HG03521 (cell line): ENCODE measurements around the gene TXNRD3.

Source experiments
- ATAC-seq: cut with Tn5 transposase; IDR thresholded peaks from one replicate; pipeline ENCODE4 v1.9.1; 2021; ENCODE audit warnings: mild to moderate bottlenecking, moderate library complexity; ENCODE audit not compliant: unreplicated experiment

Gene TXNRD3

DNA sequence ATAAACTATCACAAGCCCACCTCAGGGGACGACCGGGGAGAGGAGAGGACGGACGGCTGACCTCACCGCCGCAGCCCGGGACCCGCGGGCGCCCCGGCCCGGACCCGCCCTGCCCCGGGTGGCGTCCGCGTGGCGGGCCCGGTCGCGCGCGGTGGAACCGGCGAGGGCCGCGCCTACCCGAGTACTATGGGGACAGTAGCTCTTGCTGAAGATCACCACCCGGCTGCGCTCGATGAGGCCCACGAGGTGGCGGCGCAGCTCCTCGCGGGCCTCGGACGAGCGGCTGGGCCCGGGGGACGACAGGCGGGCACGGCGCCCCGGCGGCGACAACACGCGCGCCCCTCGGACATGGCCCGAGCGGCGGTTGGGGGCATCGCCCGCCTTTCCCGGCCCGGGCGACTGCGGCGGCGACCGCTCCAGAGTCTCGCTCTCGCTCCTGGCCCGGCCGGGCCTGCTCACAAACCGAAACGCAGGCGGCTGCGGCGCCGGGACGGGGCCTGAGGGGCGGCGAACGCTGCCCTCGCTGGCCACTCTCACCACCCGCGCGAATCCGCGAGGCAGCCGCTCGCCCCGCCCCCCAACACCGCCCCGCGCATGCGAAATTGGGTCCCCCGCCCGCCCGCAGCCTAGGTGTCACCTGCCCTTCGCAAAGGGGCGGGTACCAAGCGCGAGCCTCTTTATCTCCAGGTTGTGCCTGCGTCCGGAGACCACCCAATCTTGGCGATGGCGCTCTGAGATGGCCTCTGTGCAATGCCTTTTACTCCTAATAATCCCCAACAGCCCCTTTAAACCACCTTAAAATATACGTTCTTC lies at the start of gene TXNRD3:
Gene TXNRD3 (minus strand): TSS at position 554 of the 813 bp plus-strand sequence.
- ATAC-seq = no peak

DNA sequence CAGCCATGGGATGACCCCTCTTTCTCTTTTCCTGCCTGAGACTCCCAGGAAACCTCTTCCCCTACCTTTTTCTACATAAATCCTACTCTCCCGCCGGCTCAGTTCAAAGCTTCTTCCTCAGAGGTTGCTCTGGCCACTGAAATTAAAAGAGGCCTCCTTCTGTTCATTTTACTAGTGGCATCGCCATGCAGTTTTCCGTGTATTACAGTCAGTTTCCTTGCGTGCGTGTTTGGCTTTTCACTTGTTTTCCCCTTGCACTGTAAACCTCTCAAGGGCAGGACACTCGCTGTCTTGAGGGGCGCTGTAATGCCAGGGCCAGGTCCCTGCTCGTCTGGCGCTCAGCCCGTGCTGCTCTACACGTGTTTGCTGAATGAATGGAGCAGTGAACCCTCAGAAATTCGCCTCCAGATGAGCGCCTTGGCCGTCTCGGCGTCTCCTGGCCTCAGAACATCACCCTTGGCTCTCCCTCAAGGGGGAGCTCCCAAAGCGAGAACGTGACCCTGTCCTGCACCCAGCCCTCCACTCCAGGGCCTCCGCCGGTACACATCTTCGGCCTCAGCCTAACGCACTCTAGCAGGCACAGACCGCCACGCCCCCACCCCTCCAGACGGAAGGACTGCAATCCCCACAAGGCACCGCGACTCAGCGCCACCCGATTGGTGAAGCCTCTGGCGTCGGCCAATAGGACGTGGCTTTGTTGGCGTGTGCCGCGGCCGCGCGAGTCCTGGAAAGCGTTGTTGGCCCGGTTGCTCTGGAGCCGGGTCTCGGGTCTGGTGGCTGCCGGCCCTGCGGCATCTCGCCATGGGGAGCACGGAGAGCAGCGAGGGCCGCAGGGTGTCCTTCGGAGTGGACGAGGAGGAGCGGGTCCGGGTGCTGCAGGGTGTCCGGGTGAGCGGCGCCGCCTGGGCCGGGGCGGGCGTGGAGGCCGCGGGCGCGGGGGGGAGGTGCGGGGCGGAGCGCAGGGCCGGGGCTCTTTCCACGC lies 48.9 kb upstream of the TXNRD3 start, which contains the start of gene CHCHD6:
Gene CHCHD6 (plus strand): TSS at position 729 of the 982 bp plus-strand sequence. CDS start 73 bp downstream, at position 802.
- peak; percentile 97 for ATAC-seq

DNA sequence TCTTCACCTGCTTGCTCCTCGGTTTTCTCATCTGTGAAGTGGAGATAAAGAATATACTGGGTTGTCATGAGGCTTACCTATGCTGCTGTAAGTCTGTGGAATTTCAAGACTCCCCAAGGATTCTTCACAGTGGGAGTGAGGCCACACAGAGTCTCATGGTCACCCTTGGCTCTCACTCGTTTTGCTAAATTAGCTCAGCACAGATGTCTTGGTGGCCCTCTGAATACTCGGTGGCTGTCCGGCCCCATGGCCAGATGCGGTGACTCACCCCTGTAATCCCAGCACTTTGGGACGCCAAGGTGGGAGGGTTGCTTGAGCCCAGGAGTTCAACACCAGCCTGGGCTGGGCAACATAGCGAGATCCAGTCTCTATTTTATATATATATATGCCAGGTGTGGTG lies 44.1 kb upstream of the TXNRD3 start:
- no peak for ATAC-seq

DNA sequence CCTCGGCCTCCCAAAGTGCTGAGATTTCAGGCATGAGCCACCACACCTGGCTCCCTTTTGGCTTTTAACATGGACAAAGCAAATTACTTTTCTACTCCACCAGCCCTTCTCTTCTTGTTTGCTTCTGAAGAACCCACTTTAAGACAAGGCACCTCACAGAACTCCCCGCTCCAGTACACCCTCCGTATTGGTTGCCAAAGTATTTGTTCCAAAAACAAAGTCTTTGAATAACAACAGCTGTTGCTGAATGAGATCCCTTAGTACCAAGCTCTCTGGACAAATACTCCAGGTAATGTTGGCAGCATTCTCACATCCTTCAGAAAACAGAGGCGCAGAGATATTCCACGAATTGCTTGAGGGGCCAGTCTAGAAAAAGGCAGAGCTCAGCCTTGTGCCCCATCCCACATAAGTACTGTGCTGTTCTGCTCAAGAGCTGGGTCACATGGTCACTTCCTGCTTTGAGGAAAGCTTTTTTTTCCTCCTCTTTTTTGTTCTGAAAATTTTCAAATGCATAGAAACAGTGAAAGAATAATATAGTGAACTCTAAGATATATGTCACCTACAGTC lies 41.9 kb upstream of the TXNRD3 start:
- no peak for ATAC-seq

DNA sequence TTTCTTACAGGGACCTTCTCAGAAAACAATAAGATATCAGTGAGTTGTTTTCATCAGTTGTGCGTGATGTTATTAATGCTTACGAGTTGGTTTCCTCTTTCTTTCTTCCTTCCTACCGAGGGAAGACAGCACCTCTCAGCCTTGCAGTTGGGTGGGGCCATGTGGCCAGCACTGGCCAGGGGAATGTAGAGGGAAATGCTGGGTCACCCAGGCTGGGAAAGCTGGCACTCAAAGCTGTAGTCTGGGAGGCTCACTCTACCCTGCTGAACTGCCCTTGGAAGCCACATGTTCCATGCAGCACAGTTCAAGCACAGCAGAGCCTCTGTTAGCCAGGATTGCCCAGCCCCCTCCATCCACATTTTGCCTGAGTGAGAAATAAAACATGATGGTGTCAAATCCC lies 39.0 kb upstream of the TXNRD3 start:
- no peak for ATAC-seq

DNA sequence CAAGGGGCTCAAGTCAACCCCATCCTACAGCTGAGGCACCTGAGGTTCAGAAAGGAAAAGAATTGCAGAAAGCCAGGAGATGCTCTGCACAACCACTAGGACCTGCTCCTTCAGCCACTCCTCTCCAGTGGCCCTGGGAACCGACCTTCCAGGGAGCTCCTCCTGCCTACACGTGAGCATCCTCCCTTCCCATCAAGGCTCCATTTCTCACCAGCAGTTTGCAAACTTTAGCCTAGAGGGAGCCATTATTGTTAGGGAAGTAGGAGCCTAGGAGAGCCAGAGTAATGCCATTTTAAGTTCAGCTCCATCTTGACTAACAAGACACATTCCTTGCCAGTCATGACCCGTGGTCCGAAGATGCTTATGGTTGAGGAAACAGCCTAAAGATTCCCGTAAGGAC lies 37.9 kb upstream of the TXNRD3 start:
- ATAC-seq = no peak

DNA sequence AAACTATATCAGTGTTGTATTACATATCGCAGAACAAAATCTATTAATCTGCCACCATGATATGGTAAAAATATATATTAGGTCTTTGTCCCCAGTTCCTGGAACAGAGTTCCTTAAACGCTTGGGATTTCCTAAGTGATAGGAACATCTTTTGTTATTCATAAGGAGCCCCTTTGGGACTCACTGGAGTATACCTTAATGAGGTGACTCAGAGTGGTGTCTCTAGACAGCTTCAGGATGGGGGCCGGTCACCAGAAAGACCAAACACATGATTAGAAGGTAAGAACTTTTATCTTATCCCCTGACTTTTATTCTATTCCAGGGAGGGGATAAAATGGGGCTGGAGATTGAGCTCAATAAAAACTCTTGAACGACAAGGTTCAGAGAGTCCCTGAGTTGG lies 36.8 kb upstream of the TXNRD3 start:
- no peak for ATAC-seq

DNA sequence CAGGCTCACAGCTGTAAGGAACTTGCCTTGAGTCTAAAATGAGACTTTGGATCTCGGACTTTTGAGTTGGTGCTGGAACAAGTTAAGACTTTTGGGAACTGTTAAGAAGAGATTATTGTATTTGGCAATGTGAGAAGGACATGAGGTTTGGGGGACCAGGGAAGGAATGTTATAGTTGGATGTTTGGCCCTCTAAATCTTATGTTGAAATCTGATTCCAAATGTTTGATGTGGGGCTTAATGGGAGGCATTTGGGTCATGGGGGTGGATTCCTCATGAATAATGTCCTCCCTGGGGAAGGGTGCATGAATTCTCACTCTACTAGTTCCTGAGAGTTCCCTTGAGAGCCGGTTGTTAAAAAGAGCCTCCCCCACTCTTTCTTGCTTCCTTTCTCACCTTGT lies 30.6 kb upstream of the TXNRD3 start:
- ATAC-seq = no peak

DNA sequence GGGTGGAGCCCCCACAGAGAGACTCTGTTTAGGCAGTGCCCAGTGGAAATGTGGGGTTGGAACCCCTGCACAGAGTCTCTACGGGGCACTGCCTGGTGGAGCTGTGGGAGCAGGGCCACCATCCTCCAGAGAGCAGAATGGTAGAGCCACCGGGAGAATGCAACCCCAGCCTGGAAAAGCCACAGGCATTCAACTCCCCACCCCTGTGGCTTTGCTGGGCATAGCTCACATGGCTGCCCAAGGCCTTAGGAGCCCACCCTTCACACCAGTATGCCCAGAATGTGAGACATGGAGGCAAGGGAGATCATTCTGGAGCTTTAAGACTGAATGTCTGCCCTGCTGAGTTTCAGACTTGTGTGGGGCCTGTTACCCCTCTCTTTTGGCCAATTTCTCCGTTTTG lies 30.1 kb upstream of the TXNRD3 start:
- ATAC-seq = no peak

DNA sequence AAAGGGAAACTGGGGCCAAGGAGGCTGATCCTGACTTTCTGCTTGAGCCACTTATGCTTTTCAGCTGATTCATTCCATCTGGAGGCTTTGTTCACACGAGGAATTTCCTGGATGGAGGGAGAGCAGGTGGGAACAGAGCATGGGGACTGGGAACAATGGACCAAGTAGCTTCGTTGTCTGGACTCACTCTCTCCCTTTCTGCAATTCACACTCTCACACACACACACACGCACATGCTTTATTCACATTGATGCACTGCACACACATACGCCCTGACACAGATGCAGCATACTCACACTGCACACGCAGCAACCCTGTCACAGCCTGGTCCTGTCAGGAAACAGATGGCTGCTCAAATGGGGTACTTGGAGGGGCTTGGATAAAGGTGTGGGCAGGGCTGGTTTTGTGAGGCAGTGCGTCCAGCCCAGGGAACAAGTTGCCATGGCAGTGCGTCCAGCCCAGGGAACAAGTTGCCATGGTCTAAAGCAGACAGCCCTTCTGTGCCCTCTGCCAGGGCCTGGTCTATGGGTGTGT lies 29.4 kb upstream of the TXNRD3 start:
- no peak for ATAC-seq

DNA sequence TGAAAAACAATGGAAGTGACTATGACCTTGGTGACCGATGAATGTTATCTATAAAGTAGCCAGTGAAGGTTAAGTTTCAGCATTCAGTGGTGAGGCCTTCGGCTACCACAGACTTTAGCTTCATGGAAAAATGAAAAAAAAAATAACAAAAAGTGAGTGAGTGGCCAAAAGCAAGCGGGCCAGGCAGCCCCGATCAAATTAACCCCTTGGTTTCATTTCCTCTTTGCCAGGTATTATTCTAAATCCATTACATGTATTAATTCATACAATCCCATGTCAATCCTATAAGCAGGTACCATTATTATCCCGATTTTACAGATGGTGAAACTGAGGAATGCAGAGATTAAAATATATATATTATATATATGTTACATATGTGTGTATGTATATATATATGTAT lies 28.1 kb upstream of the TXNRD3 start:
- ATAC-seq = no peak

DNA sequence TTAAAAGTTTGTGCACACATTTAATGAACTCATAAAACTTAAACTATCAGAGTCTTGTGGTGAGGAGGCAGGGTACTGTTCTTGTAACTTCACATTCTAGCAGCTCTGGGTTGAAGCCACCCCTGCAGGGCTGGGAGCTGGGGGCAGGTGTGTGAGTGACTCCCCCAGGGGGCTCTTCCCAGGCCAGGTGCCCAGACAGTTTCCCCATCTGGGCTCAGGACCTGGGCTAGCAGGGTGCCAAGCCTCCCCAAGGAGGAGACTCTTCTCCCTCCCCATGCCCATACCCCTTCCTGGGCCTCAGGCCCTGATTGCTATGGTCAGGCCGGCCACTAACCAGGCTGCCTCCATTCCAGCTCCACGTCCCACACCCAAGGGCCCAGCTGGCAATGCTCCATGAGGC lies 27.1 kb upstream of the TXNRD3 start:
- no peak for ATAC-seq

DNA sequence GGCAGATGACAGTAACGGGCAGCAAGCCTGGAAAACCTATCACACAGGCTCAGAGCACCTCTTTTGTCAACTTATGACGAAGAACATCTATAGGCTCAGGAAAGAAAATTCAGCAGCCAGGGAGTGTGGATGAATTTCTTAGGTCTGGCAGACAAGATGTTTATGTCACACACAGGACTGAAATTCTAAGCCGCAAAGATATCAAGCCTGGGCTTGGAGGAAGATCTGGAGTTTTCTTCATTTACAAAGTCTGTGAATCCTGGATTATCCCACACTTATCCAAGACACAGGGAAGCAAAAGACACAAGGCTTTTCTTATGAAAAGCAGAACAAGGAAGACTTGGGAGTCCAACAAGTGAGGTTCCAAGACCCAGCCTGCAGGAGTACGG lies 25.7 kb upstream of the TXNRD3 start:
- ATAC-seq = no peak

DNA sequence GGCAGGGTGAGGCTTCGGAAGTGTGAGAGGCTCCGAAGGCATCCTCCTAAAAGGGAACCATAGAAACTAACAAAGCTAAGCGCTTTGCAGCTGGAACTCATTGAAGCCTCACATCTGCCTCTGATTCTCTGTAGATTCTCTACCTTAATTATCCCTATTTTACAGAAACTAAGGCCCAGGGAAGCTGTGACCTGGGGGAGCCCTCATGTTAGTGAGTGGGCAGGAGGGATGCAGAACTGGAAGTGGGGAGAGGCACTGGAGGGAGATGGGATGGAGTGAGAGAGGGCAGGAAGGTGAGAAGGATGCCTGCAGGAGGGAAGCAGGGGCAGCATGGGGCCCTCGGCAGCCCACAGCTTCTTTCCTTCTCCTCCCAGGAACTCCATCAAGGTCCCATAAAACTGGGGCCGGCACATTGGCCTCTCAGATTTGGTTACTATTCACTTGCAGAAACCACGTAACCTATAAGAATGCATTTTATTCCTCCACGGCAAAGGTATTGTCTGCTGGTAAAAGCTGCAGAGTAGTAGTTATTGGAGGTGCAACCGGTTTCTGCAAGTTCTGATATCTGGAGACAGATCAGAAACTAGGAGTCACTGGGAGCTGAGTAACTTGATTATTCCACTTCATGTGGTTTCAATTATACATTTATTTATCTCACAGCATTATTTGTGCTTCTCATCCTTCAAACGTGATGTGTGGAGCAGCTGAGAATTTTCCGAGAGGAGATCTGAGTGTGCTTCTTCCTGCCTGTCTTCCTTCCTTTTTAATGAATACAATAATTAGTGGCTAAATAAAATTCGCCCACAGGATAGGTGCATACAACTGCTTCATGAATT lies 25.1 kb upstream of the TXNRD3 start:
- ATAC-seq = no peak

DNA sequence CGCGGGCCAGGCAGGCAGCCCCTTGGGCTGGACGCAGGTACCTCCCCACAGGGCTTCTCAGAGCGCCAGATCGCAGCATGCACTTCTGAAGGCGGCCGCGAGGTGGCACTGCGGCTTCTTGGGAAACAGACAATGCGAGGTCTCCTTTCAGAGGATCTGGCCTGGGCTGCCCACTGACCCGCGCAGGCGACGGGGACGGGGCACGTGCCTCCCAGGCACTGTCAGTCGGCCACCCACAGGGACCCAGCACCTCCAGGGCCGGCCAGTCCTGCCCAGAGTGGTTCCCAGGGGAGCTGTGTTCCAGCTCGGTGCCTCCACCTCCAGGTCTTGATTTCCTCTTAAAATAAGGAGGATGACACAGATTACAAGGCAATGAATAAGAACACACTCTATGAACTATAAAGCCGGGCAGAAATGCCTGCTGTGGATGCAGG lies 24.4 kb upstream of the TXNRD3 start:
- no peak for ATAC-seq

DNA sequence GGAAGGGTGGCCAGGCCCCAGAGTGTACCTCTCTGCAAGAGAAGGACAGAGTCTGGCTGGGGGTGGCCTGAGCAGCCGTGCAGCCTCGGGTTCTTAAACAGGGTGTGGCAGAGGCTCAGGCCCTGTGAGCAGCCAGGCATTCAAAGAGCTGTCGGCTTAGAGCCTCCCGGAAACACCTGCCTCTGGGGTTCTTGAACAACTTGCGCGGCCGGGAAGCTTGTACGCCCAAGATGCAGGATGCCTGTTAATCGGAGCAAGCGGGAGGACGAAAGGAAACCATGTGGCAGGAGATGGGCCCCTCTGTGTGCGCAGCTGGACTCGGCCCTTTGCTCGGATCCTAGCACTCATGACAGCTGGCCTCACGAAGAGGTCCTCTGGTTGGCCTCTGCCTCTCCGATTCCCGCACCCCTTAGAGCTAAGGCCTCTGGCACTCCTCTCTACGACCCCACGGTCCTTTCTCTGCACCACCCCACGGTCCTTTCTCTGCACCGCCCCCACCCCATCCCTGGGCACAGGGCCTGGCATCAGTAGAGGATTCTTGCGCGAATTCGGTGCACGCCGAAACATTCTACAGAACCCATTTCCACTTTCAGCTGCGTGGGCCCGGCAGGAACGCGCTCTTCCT lies 23.9 kb upstream of the TXNRD3 start:
- ATAC-seq = no peak

DNA sequence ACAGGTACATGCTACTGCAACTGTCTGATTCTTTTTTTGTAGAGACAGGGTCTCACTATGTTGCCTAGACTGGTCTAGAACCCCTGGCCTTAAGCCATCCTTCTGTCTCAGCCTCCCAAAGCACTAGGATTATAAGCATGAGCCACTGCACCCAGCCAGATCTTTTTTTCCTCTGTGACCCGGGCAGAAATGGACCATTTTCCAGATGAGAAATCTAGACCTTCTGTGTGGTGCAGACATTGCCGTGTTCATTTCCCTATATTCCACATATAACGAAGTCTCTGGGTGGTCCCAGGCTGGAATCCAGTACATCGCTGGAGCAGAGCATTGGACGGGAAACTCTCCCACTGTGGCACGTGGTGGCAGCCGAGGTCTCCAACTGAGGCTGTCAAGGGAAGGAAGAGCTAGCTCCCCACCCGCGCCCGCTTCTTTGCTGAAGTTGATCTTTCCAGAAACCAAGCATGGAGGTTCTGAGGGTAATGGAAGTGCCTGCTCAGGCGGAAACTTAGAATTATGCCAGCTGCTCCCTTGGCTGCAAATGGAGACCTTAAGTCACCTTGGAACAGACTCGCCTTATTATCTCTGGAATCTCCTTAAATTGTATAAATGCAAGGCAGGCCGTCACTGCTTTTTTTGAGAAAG lies 23.1 kb upstream of the TXNRD3 start:
- ATAC-seq = no peak

DNA sequence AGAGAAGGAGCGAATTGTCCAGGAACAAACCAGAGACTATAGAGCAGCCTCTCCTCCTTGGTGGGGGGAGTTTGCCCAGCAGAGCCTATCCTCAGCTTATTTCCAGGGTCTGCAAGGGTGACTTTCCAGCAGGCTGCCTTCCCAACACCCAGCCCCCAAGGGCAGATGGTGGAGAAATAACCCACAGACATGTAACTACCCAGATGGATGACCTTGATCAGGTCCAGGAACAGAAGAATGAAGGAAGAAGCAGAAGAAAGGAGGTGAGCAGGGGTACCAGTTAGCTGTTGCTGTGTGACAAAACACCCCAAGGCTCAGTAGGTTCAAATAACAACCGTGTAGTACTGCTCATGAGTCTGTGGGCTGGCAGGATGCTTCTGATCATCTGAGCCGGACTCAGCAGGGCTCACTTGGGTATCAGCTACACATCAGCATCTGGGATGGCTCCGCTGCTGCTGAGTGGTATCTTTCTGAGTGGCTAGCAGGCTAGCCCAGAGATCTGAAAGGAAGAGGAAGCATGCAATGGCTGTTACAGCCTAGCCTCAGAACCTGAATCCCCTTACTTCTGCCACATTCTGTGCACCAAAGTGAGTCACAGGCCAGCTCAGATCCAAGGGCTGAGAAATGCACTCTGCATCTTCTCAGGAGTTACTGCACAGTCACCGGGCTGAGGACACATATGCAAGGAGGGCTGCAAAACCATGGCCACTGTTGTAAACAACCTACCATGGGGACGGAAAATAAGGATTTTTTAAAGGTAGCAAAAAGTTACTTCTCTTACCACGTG lies 22.2 kb upstream of the TXNRD3 start:
- ATAC-seq = no peak

DNA sequence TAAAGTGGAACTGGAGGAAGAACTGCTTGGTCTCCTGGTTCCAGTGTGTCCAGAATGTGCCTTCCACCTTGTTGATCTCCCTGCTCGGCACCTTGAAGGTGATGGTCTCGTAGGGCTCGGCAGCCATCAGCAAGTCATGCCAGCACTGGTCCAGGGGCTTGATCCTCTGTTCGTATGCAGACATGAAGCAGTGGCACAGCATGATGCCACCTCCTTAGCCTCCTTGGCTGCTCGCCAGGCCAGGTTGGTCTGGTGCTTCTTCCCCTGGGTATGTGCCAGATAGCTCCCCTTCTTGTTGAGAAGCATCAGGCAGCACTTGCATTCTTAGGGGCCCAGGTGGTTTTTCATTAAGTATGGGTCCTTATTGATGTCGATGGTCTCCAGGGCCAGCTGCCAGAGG lies 17.8 kb upstream of the TXNRD3 start:
- ATAC-seq = no peak
